HEK293T (cell line): ENCODE measurements around the gene GRAMD4.

Source experiments
- ARNT ChIP-seq: fragments of 450-650 bp; IDR thresholded peaks from 2 replicates; pipeline ENCODE4 v1.6.1; 2017; ENCODE audit warnings: mild to moderate bottlenecking
- BHLHE40 ChIP-seq: fragments of 450-650 bp; IDR thresholded peaks from 2 replicates; pipeline ENCODE4 v1.6.1; 2016; ENCODE audit warnings: mild to moderate bottlenecking, moderate library complexity, borderline replicate concordance
- ELF4 ChIP-seq: fragments of 450-650 bp; IDR thresholded peaks from 2 replicates; pipeline ENCODE4 v1.6.1; 2017; ENCODE audit warnings: antibody characterized with exemption
- FOXA1 ChIP-seq: fragments of 450-650 bp; IDR thresholded peaks from 2 replicates; pipeline ENCODE4 v1.6.1; 2016; ENCODE audit warnings: mild to moderate bottlenecking
- FOXK2 ChIP-seq: fragments of 450-650 bp; IDR thresholded peaks from 2 replicates; pipeline ENCODE4 v1.6.1; 2016; ENCODE audit warnings: mild to moderate bottlenecking
- FOXM1 ChIP-seq: fragments of 450-650 bp; IDR thresholded peaks from 2 replicates; pipeline ENCODE4 v1.6.1; 2017; ENCODE audit warnings: mild to moderate bottlenecking, borderline replicate concordance
- LEF1 ChIP-seq: fragments of 450-650 bp; IDR thresholded peaks from 2 replicates; pipeline ENCODE4 v1.6.1; 2017; ENCODE audit warnings: mild to moderate bottlenecking, borderline replicate concordance
- SP1 ChIP-seq: fragments of 450-650 bp; IDR thresholded peaks from 2 replicates; pipeline ENCODE4 v1.6.1; 2017
- SUZ12 ChIP-seq: fragments of 450-650 bp; IDR thresholded peaks from 2 replicates; pipeline ENCODE4 v1.6.1; 2016; ENCODE audit warnings: mild to moderate bottlenecking
- TARDBP ChIP-seq: fragments of 450-650 bp; IDR thresholded peaks from 2 replicates; pipeline ENCODE4 v1.6.1; 2016
- TF ChIP-seq, protein P1 (sequence below): fragments of 450-650 bp; IDR thresholded peaks from 2 replicates; pipeline ENCODE4 v1.6.1; 2016

DNA sequence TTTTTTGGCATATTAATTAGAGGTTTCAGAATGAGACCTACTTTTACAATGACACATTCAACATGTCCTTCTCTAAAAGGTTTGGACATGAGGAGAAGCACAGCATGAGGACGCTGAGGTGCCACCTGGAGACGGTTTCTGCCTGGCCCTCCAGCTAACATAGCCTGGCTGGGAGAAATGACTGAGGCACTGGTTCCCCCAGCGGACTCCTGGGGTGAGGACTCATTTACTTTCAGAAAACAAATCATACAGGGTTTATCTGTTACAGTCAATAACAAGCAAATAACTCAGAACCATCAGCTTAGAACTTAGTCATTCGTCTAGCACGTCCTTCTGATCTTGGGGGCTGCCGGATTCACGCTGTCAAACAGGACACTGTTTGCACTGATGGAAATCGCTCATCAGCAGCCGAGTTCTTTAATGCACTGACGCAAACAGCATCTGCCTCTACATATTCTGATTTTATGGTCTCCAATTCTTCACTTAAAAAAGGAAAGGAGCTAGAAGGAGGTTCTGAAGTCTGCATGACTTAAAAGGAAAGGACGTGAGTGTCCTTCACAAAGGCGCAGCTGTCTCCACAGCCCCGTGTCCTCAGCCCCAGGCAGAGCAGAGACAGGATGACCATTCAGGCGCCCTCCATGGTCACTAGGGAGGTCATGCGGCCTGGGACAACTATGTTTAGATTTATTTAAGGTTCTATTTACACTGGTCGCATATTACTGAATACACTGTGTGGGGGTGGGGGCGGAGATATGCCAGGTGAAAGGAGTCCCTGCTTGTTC lies 73.6 kb downstream of the GRAMD4 start:
- no peak for TF ChIP-seq FOXK2
- no peak for TF ChIP-seq FOXA1
- TF ChIP-seq LEF1: no peak
- TF ChIP-seq SUZ12: no peak
- TF ChIP-seq, protein P1, sequence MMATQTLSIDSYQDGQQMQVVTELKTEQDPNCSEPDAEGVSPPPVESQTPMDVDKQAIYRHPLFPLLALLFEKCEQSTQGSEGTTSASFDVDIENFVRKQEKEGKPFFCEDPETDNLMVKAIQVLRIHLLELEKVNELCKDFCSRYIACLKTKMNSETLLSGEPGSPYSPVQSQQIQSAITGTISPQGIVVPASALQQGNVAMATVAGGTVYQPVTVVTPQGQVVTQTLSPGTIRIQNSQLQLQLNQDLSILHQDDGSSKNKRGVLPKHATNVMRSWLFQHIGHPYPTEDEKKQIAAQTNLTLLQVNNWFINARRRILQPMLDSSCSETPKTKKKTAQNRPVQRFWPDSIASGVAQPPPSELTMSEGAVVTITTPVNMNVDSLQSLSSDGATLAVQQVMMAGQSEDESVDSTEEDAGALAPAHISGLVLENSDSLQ: no peak
- TF ChIP-seq ELF4: no peak
- no peak for TF ChIP-seq SP1
- TF ChIP-seq FOXM1: no peak
- no peak for TF ChIP-seq BHLHE40
- no peak for TF ChIP-seq TARDBP
- no peak for TF ChIP-seq ARNT
